ENCODE results near the gene CD79A. TPM values are rescaled to one million over a fixed set of nuclear protein-coding genes. Genes with fewer than 3 reads are reported as not detected.
A peak's percentile ranks its signal among the peaks of the same experiment; 100 is the strongest.

CD79A gene
- total RNA-seq, 4 donors from 2014 or later: 0.29 to 0.62 TPM; not detected in 2

GRCh38 chr19:41928221-41928683 is 51.2 kb downstream of the CD79A start, which contains the start of gene ERFL:
Gene ERFL, minus strand, starts transcription at chr19:41928449. Its CDS starts 15,530 bp downstream, at chr19:41912919.
- no peaks in the 10 kb centered on the region for H3K9me3 ChIP-seq
- peaks cover 24 to 64% of the 10 kb centered on the region in 2 donors for H3K27me3 ChIP-seq
- no peak for TF ChIP-seq CTCF (IDR thresholded peaks at IDR 0.05)
- no peak for TF ChIP-seq POLR2A (IDR thresholded peaks at IDR 0.05)
- H3K4me3 ChIP-seq: peak within 1 kb of the TSS in 1 of 2 donors; percentile 12
- no peak for DNase-seq
- no peak within 1 kb of the TSS for H3K27ac ChIP-seq
- no peaks in the 10 kb centered on the region for H3K36me3 ChIP-seq
- intact Hi-C loops (cut with DNase I; ENCODE audit: low total_unique reads): no loop called here
- peaks cover 0 to 11% of the 10 kb centered on the region in 2 donors for H3K4me1 ChIP-seq

DNA sequence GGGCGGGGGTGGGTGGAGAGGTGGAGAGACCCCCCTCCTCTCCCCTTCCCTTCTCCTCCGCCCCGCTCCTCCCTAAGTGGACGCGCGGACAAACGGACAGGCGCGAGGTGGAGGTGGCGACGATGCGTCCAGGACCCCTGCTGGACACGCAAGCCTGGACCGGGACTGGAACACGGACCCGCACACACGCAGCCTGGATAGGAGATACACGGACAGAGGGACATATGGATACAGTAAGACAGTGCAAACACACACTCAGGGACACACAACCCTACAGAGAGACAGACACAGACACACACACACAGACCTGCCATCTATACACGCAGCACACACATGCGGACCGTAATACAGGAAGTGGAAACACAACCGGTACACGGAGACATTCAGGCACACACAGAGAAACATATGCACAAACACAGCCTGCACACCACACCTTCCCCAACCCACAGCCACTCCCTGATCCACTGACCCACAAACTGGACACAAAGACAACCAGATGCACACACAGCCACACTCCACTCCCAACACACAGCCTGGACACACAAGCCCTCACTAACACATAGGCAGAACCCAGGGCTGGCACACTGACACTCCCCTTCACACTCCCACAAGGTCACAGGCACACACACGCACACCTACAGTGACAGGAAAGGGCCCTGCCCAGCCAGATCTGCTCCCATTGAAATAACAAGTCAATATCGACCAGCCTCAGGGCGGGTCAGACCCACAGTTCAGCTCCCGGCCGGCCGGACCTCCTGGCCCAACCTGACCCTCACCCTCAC is 51.9 kb downstream of the CD79A start:
- TF ChIP-seq POLR2A (IDR thresholded peaks at IDR 0.05): no peak
- no peak for TF ChIP-seq CTCF (IDR thresholded peaks at IDR 0.05)
- Histone ChIP-seq H3K4me1 (peaks cover 0 to 11% of the 10 kb centered on the region in 2 donors), H3K27me3 (peaks cover 24 to 64% of the 10 kb centered on the region in 2 donors), H3K27ac (no peak overlapping the region), H3K4me3 (peak overlapping the region in 1 of 2 donors; percentile 12), H3K36me3 (no peaks in the 10 kb centered on the region), H3K9me3 (no peaks in the 10 kb centered on the region)
- intact Hi-C loops (cut with DNase I; ENCODE audit: low total_unique reads): no loop called here
- DNase-seq: no peak

DNA sequence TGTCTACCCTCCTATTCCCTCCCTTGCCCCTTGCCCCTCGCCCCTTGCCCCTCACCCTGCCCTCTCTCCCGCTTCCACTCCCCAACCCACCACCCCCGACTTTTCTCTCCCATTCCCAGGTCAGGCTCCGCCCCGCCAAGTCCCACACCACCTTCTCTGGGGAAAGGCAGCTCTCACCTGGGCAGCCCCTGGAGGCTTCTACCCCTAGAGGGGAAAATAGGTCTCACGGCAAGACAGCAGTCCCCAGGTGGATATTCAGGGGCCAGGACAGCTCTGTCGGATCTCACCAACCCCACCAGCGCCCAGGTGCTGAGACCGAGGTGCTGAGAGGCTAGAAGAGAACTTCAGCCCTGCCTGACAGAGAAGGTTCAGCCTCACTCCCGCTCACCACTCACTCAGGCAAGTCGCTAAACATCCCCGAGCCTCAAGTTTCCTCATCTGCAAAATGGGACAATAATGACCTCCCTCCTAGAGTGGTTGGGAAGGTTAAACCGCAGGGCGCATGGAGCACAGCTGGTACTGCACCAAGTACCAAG is 52.5 kb downstream of the CD79A start:
- DNase-seq: no peak
- Histone ChIP-seq H3K27ac (no peak overlapping the region), H3K27me3 (peaks cover 24 to 64% of the 10 kb centered on the region in 2 donors), H3K4me3 (no peak overlapping the region), H3K4me1 (peaks cover 0 to 11% of the 10 kb centered on the region in 2 donors), H3K36me3 (no peaks in the 10 kb centered on the region), H3K9me3 (no peaks in the 10 kb centered on the region)
- intact Hi-C loops (cut with DNase I; ENCODE audit: low total_unique reads): no loop called here
- TF ChIP-seq CTCF (IDR thresholded peaks at IDR 0.05) (no peak), POLR2A (IDR thresholded peaks at IDR 0.05) (no peak)

- intact Hi-C loops (cut with DNase I; ENCODE audit: low total_unique reads): no loop called here
- peaks cover 0 to 11% of the 10 kb centered on the region in 2 donors for H3K4me1 ChIP-seq
- H3K27ac ChIP-seq: no peak overlapping the region
- no peaks in the 10 kb centered on the region for H3K36me3 ChIP-seq
- peaks cover 24 to 67% of the 10 kb centered on the region in 2 donors for H3K27me3 ChIP-seq
- H3K9me3 ChIP-seq: no peaks in the 10 kb centered on the region
- DNase-seq: no peak
- no peak overlapping the region for H3K4me3 ChIP-seq
- no peak for TF ChIP-seq CTCF (IDR thresholded peaks at IDR 0.05)
- TF ChIP-seq POLR2A (IDR thresholded peaks at IDR 0.05): no peak
Observed at GRCh38 chr19:41930322-41930722, 53.2 kb downstream of the CD79A start.

Small RNAs within 50 kb of the gene (microRNA-seq; reads per million reads assigned to microRNA genes)
- gene MIR6797 (ENCODE audit: borderline microRNAs expressed, borderline replicate concordance): not detected

Small RNAs within 50 kb of the gene (small RNA-seq; reads per million reads assigned to genes)
- not detected for gene MIR6797

Other genes starting within 250 kb of the CD79A start
- gene CEACAM7, start 189.0 kb upstream of the CD79A start, total RNA-seq: 1 to 10 TPM in 1 of 4 donors, under 1 TPM in 2, not detected in 1; 0.49 to 1.8 (median 0.51) TPM
- gene CEACAM5, start 168.7 kb upstream of the CD79A start, total RNA-seq: under 1 TPM in 2 of 4 donors, not detected in 2; 0.29 to 0.51 TPM
- gene CEACAM6, start 121.7 kb upstream of the CD79A start, total RNA-seq: under 1 TPM in 1 of 4 donors, not detected in 3; 0.41 TPM
- not detected for gene CEACAM3, start 80.7 kb upstream of the CD79A start, total RNA-seq
- gene LYPD4, start 32.6 kb upstream of the CD79A start, total RNA-seq: not detected
- gene DMRTC2, start 32.2 kb upstream of the CD79A start, total RNA-seq: under 1 TPM in 1 of 4 donors, not detected in 3; 0.14 TPM
- 1,000 to 10,000 TPM in 2 of 4 donors, 100 to 1,000 TPM in 2; 324 to 1,895 (median 1,094) TPM for gene RPS19, start 17.0 kb upstream of the CD79A start, total RNA-seq
- 100 to 1,000 TPM in 1 of 4 donors, 10 to 100 TPM in 3; 13.5 to 118 (median 37.1) TPM for gene ARHGEF1, start 5.9 kb downstream of the CD79A start, total RNA-seq
- 1 to 10 TPM in 1 of 4 donors, not detected in 3; 1.7 TPM for gene ERFL, start 51.2 kb downstream of the CD79A start, total RNA-seq
- gene RABAC1, start 82.0 kb downstream of the CD79A start, total RNA-seq: 100 to 1,000 TPM in 3 of 4 donors, 10 to 100 TPM in 1; 83.0 to 223 (median 178) TPM
- gene ATP1A3, start 117.0 kb downstream of the CD79A start, total RNA-seq: under 1 TPM in 1 of 4 donors, not detected in 3; 0.55 TPM
- gene GRIK5, start 192.9 kb downstream of the CD79A start, total RNA-seq: 10 to 100 TPM in 1 of 4 donors, 1 to 10 TPM in 2, not detected in 1; 5.6 to 17.8 (median 7.0) TPM
- gene ZNF574, start 198.9 kb downstream of the CD79A start, total RNA-seq: 10 to 100 TPM in 3 of 4 donors, 1 to 10 TPM in 1; 5.6 to 19.9 (median 14.1) TPM